Left kidney (tissue), 2 donors: Measurements from ENCODE around the gene C16orf78. TPM values are rescaled to one million over a fixed set of nuclear protein-coding genes. Genes with fewer than 3 reads are reported as not detected.
"Not testable (repeated sequence)": the region's sequence is repeated elsewhere in the genome, so short reads cannot be mapped to it uniquely, and the experiment has no call there.

Experiments used
- DNase-seq: peaks from one replicate; pipeline ENCODE4 v3.0.0-alpha.2; 2013
- polyA plus RNA-seq: library from polyadenylated mRNA; unstranded; fragments of 120-200 nt; gene quantifications from one replicate; pipeline ENCODE4 v1.2.1, GENCODE V29; 2013; ENCODE audit not compliant: insufficient read length

The C16orf78 gene
- polyA plus RNA-seq, 1 donor, result not detected

DNA sequence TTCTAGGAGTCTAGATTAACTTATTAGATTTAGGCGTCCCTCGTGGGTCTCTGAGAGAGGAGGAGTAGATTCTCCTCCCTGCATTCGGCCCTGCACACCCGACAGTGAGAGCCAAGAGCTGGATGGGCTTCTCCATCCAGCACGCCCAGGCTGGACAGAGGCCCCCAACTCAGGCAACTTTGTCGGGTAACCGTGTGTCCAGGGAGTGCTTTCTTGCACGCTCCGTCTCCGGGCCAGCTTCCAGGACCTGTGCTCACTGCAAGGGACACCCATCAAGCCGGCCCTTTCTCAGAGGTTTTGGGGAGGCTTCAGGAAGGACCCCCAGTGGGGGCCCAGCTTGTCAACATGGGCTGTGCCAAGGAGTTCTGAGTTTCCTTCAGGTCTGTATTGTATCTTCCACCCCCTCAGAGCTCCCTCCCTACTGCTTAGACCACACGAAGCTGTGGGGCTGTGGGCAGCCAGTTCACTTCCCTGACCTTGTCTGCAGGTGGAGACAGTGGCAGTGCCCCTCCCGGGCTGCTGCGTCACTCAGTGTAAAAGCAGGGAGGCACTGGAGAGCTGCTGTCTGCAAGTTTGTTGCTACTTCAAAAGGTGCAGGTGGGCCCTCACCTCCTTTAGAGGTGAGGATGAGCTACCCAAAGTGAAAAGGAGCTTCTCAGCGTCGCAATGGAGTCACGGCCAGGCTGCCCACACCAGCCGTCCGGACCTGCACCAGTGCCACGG is 24.0 kb upstream of the C16orf78 start:
- no peak for DNase-seq

DNA sequence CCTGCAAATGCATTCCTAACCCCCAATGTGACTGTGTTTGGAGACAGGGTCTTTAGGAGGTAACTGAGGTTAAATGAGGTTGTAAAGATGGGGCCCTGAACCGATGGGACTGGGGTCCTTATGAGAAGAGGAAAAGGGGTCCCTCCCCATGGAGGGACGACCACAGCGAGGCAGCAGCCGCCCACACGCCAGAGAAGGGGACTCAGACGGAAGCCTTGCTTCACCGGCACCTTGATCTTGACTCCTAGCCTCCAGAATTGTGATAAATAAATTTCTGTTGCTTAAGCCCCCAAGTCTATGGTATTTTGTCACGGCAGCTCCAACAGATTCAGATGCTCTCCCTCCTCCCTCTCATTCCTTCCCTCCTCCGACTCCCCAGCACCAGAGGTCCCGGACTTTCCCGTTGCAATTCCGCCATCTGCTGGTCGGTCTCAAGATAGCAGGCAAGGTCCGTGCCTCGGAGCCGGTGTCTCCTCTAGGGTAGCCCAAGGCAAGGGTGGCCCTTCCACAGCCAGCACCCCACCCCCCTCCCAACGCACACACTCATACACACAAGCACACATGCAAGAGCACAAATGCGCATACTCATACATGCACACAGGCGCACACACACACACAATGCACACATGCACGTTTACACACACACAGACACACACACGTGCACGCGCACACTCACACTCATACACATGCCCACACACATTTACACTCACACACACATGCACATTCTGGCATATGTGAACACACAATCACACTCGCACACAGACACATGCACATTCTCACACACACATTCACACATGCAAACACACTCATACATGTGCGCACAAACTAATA is 23.1 kb upstream of the C16orf78 start:
- DNase-seq, result peak; percentile 24

DNA sequence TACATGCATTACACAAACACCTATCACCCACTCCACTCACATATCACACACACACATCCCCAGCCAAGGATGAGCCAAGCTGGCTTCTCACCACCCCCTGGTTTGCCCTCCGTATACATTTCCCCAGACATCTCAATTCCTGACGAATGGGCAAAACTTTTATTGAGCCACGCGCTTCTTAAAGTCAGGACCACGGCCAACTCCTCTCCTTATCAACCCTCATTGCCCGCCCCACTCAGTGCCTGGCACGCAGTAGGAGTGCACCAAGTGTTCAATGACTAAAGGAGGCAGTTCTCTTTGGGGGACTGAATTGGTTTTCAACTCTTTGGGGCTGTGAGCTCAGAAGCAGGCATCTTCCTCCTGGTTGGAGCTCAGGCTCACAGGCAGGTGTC is 22.5 kb upstream of the C16orf78 start:
- no peak for DNase-seq

DNA sequence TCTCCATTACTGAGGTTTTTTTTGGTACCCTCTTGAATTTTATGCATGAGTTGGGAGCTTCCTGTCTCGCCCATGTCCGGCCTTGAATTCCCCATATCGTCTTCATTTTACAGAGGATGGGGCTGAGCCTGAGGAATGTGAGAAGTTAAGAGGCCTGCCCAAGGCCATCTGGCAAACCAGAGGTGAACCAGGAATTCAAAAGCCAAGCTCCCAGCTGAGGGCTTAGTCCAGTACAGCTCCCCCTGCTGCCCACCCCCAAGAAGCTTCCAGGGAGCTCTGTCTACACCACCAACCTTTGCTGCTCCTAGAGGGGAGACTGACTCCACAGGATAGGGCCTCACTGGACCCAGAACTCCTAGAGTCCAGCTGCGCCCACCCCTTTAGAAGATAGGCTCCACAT is 20.7 kb upstream of the C16orf78 start:
- peak; percentile 1 for DNase-seq

DNA sequence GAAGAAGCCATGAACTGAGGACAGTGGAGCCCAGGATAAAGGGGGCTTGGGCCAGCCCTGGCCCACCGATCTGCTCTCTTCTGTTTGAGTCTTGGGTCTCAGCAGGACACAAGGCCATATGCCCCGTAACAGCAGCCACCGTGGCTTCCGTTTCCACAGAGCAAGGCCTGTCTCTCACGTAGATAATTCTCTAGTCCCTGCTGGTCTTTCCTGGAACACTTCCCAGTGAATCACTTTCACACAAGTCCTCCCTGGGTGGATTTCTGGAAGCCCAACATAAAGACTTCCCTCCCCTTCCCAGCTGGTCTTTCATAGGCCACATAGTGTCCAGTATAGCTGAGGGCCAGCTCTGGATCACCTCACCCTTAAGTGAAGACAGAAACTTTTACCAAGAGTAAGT is 19.9 kb upstream of the C16orf78 start:
- no peak for DNase-seq

DNA sequence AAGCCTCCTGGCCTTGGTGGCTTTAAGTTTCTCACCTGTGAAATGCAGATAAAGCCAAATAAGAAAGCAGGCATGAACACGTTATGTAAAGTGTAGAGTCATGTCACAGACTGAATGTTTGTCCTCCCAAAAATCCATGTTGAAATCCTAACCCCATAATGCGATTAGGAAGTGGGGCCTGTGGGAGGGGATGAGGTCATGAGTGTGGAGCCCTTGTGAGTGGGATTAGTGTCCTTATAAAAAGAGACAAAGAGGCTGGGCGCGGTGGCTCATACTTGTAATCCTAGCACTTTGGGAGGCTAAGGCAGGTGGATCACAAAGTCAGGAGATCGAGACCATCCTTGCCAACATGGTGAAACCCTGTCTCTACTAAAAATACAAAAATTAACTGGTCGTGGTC is 19.5 kb upstream of the C16orf78 start:
- no peak for DNase-seq

DNA sequence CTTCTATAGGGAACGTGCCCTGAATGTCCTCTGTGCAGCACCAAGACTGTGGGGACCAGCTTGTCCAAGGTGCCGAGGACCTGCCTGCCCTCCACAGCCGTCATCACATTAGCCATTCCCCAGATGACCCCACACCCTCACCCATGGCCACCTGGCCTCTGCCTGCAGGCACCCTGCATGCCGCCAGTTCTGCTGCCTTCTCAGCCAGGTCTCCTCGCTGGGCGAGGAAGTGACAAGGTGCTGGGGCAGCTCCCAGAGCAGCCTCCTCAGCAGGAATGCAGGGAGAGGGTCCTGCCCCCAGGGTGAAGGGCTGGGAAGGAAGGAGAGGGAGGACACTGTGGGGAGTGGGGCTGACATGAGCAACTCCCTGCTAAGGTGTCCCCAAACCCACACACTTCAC is 18.6 kb upstream of the C16orf78 start:
- no peak for DNase-seq

DNA sequence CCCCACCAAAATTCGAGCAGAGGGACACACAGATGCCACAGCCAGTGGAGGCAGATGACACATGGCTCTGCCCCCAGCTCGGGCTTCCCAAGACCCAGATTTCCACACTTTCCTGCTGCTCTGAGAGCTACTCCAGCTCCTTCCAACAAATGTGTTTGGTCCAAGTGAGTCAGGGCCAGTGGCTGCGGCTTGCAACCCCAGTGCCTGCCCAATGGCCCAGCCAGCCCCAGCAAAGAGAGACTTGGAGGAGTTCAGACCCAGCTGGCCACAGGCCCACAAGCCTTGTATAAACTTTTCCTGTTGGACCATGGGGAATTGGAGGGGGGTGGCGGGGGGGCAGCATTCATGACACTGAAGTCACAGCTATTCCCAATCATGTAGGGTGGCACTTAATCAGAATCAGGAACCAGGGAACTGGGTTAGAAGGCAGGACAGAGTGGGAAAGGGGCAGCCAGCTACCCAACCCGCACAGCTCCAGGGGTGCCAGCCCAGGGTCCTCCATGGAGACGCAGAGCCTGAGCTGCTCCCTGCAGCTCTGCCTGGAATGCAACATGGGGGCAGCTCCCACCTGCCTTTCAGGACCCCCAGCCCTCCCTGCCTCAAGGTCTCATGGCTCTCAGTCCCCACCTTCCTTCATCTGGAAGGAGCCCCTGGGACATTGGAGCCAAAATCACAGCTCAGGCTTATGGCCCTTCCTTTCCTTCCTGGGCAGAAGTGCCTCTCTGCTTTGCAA is 17.5 kb upstream of the C16orf78 start:
- DNase-seq, result no peak

DNA sequence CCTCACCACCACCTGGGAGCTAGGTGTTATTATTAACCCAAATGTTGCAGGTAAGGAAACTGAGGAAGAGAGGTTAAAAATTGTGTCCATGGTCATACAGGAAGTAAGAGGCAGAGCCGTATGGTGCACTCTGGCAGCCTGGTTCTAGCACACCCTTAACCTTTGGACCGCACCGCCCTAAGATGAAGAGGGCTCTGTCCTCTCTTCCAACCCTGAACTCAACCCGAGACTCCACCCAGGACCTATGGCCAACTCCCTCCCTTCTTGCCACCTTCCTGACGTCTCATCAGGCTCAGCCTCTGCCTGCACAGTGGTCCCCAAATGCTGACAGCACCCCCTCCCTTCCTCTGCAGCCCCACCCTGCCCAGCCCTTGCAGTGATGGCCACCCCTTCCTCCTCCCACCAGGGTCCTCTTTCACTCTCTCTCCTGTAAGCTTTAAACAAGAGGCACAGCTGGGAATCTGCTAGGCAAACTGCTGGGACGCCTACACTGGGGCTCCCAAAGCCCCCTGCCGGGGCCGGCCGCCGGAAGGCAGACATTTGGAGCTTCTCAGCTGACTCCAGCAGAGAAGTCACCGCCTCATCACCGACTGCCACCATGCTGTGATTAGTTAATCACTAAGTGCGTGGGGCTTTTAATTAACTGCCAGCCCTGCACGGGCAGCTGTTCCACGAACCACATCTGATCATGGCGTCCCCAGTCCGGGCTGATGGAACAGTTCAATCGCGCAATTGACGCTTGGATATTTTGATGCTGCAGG is 16.7 kb upstream of the C16orf78 start:
- no peak for DNase-seq

DNA sequence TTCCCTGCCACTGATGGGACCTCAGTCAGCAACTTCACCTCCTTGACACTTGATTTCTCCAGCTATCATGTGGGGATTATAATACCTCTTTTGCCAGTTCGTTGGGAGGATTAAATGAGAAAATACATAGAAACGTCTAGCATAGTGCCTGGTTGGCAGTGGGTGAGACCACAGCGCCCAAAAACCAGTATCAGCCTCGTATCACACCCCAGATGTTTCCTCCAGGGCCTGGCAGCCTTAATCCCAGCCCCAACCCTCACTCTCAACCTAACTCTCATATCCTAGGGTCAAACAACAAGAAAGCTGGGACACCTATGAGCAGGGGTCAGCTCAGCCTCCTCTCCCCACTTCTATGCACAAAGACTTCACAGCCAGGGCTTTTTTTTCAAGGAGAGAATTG is 14.0 kb upstream of the C16orf78 start:
- DNase-seq, result no peak

DNA sequence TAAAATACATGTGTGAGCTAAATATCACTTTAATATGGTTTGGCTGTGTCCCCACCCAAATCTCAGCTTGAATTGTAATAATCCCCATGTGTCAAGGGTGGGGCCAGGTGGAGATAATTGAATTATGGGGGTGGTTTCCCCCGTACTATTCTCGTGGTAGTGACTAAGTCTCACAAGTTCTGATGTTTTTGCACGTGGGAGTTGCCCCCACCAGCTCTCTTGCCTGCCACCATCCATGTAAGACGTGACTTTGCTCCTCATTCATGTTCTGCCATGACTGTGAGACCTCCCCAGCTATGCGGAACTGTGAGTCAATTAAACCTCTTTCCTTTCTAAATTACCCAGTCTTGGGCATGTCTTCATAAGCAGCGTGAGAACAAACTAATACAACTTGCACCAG is 11.9 kb upstream of the C16orf78 start:
- not testable (repeated sequence) for DNase-seq

DNA sequence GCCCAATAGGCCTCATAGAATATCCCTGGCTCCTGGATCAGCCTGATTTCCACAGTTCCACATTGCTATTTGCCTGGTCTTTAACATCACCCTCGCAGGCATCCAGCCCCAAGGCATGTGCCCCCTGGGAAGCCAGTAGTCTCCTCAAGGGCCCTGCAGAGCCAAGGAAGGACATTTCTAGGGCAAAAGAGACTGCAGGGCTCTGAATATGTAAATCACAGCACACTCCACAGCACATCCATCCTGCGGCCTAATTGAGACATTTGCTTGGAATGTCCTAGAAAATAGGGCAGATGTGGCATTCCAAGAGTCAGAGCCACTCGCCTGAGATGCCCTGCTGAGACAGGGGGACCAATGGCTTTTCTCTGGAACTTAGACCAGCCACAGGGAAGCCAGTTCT is 11.4 kb upstream of the C16orf78 start:
- no peak for DNase-seq

DNA sequence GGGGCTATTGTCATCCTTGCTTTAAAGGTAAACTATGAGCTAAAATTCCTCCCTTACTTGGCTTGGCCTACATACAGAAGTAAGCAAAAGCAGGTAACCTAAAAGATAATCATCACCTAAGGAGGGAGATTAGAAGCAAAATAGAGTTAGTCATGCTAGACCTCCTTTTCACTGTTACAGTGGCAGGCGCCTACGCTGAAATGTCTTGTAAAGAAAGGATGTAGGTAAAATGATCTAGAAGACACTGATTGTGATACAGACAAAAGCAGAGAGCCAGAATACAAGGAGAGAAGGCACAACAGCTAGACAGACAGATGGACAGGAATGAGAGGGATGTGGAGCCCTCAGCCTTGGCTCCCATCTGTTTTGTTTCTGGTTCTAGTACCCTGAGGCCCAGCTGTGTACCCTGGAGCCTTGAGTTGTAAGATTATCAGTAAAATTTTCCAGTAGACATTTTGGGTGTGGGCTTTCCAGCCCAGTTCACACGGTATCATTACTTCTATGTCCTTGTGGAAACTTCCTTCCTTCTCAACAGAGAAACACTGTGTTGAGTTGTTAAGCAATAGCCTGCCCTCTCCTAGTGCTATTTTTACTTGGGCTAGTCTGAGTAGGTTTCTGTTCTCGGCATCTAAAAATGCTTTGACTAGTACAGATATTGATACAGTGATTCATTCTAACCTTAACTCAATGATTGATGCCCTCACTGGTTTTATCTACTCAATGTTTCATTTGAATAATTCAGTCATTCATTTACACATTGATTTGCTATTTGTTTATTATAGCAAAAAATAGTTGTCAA is 7.7 kb upstream of the C16orf78 start:
- no peak for DNase-seq

DNA sequence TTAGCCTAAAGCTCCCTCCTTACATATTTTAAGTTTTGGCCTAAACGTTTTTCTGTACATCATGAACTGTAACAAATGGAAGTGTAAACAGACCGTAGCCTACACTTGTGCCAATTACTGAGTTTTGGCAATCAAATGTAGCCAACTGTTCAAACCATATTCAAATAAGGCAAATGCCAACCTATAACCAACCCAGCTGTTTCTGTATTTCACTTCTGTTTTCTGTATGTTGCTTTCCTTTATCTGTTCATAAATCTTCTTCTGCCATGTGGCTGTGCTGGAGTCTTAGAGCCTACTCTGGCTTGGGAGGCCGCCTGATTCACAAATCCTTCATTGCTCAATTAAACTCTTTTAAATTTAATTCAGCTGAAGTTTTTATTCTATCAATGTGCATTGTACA is 6.9 kb upstream of the C16orf78 start:
- no peak for DNase-seq

DNA sequence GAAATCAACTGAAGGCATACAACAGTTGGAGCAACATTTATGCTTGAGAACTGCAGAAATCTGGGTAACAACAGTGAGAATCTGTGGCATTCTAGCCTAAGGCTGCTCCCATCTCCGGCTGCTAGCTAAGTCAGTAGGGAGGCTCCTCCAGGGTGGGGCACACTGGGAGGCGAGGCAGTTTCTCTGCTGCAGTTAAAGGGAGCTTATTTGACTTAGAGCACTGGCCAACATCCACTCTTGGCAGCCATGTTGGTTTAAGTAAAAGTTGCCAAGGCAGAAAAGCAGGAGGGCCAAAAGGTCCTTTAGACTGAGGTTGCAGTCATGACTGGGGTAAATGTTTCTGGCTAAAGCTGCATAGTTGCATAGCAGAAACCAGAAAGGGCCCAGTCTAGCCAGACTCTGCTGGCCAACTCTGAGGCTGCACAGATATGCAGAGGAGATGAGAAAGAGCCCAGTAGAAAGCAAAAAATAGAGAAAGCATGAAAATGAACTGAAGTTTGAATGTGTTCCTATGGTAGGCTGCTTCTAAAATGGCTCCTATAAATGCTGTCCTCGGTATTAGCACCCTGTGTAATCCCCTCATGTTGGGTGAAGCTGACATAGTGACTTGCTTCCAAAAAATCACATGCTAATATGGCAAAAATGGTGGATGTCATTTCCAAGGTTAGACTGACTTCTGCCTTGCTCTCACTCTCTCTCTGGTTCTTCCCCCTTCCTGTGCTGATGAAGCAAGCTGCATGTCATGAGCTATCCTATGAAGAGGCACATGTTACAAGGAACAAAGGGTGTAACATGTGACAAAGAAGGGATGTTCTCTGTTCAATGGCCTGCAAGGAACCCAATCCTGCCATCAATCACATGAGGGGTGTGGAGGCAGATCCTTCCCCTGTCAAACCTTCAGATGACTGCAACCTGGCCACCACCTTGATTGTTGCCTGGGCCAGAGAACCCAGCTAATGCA is 3.7 kb upstream of the C16orf78 start:
- DNase-seq, result no peak

DNA sequence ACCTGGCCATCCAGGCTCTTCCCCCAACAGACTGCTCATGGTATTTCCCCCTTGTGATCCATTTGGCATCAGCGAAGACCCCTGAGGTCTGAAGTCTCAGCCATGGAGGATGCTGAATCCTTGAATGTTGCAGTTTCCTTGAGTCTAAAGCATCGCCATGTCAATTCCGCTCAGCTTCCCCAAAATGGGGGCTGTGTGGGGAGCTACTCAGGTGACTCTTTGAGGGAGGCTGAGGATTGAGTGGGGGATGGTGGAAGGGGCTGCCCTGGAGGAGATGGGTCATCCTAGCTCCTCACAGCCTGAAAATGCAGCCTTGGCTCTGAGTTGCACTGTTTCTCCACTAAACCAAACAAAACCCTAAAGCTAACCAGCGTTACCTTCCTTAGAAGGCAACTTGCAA is 2.6 kb downstream of the C16orf78 start:
- no peak for DNase-seq

DNA sequence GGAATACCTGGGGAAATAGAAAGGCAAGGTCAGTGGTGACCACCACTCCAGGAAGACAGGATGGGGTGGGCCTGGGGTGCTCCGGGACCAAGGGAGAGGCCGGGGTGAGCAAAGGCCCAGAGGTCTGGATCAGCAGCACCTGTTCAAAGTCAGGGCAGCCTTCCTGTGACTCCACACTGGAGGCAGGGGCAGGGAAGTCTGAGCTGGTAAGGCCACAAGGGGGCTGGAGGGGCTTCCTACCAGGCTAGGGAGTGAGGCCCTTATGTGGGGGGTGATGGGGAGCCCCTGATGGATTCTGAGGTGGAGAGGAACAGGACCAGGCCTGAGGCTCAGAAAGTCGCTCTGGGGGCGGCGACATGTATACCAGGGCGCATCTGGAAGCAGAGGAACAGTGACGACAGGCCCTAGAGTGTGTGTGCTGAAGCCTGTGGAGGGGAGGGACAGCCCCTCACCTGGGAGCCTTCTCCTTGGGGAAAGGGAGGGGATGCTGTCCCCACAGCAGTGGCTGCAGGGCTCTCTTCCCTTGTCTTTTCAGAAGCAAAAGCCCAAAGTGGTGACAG is 3.7 kb downstream of the C16orf78 start:
- no peak for DNase-seq

DNA sequence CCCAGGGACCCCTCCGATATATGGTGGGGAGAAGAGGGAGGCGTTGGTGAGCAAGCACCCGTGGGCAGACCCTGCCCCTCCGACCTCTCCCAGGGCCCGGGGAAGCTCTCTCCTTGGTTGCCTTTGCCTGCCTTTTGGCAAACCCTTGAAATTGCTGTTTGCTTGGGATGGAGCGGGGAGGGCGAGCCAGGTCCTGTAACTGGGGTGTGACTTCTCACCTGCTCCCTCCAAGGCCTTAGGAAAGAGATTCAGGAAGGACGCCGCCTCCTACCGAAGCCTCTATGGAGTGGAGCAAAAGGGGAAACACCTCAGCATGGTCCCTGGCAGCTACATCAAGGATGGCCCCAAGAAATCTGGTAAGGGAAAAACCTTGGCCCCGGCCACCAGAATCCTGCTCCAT is 4.6 kb downstream of the C16orf78 start:
- DNase-seq, result no peak

DNA sequence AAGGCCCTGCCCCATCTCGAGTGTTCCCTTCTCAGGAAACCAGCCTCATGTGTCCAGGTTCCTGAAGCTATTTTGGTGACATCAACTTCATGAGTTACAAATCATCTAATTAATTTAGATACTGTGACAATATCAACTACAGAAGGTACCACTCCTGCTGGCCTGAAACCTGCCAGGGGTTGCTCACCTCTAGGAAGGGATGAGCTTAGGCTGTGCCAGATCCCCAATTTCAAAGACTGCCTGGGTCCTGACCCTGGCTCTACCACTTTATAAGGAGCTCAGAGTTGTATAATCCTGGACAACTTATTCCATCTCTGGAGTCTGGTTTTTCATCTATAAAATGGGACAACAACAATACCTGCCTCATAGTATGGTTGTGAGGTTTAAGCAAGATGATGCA is 5.2 kb downstream of the C16orf78 start:
- DNase-seq, result no peak

DNA sequence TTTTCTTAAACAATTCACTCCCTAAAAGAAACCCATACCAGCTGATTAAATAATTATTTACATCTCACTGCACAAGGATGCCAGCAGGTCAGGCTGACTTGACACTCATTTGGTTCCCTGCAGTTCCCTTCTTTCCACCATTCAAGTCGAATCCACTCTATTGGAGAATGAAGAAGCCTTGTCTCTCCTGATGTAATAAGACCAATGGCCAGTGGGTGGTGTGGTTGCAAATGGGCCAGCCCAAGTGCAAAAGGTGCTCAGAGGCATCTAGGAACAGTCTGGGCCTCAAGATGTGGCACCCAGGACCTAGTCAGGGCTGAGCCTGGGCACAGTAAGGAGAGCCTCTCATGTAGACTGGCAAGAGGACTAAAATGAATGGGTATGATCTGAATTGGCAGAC is 9.3 kb downstream of the C16orf78 start:
- DNase-seq, result no peak
